HepG2 (cell line): ENCODE results near the gene KLHDC2. TPM values are rescaled to one million over a fixed set of nuclear protein-coding genes. Genes with fewer than 3 reads are reported as not detected.

Experiments
- FOXA1 ChIP-seq, 2 experiments: fragments of 450-650 bp in 1 of 2; sonication (generic) in 1 of 2; formaldehyde crosslinking in 1 of 2; IDR thresholded peaks; 2 replicates each; pipeline versions ENCODE4 v1.4.0 to v1.6.1; 2016 to 2020; ENCODE audit warnings: missing genetic modification reagents in 1 of 2
- HOXA7 ChIP-seq: sonication (generic); formaldehyde crosslinking; IDR thresholded peaks from 2 replicates; pipeline ENCODE4 v1.8.1; 2022; ENCODE audit warnings: mild to moderate bottlenecking, missing genetic modification reagents, moderate library complexity
- KDM3A ChIP-seq: IDR thresholded peaks from 2 replicates; pipeline ENCODE4 v1.6.1; 2018; ENCODE audit warnings: low read depth, missing compliant biosample characterization
- RFX1 ChIP-seq: fragments of 450-650 bp; IDR thresholded peaks from 2 replicates; pipeline ENCODE4 v1.6.1; 2017
- TEAD3 ChIP-seq: optimal IDR thresholded peaks from 2 replicates; pipeline ENCODE3; 2016; ENCODE audit warnings: borderline replicate concordance
- ZFP62 ChIP-seq: sonication (generic); formaldehyde crosslinking; IDR thresholded peaks from 2 replicates; pipeline ENCODE4 v1.4.0; 2020; ENCODE audit warnings: missing genetic modification reagents
- ZNF460 ChIP-seq: sonication (generic); formaldehyde crosslinking; IDR thresholded peaks from 2 replicates; pipeline ENCODE4 v1.5.1; 2020; ENCODE audit warnings: missing genetic modification reagents, mild to moderate bottlenecking, borderline replicate concordance
- ZNF781 ChIP-seq: sonication (generic); formaldehyde crosslinking; IDR thresholded peaks from 2 replicates; pipeline ENCODE4 v1.5.1; 2020; ENCODE audit warnings: borderline replicate concordance, mild to moderate bottlenecking, missing genetic modification reagents; ENCODE audit errors: not compliant biosample characterization
- polyA plus RNA-seq, 8 experiments: library from polyadenylated mRNA; depleted of rRNA in 3 of 8; stranded (reverse) in 7 of 8; unstranded in 1 of 8; fragments of >200 nt; fragmentation: Illumina TruSeq in 4 of 8; extraction: Trizol in 4 of 8; gene quantifications; 2 replicates each; pipeline versions ENCODE4 v1.2.1 to v1.2.3, GENCODE V29; 2011 to 2016; ENCODE audit warnings: low read depth in 4 of 8, missing spikeins in 1 of 8, mixed read lengths in 1 of 8; ENCODE audit not compliant: insufficient read depth in 1 of 8
- total RNA-seq, 5 experiments: library from RNA; depleted of rRNA; stranded (reverse); fragments of >200 nt; fragmentation: Illumina TruSeq; extraction: Trizol; gene quantifications; 2 replicates each; pipeline ENCODE4 v1.2.3, GENCODE V29; 2016; ENCODE audit warnings: low read depth in 1 of 5
- TF ChIP-seq, protein P1 (sequence below), 2 experiments: fragments of 450-650 bp in 1 of 2; sonication (generic) in 1 of 2; formaldehyde crosslinking in 1 of 2; IDR thresholded peaks; 2 replicates each; pipeline versions ENCODE4 v1.6.1 to v1.8.0; 2016 to 2022; ENCODE audit warnings: antibody characterized with exemption in 1 of 2, mild to moderate bottlenecking in 1 of 2, missing genetic modification reagents in 1 of 2
- TF ChIP-seq, protein P2 (sequence below): sonication (generic); formaldehyde crosslinking; IDR thresholded peaks from 2 replicates; pipeline ENCODE4 v1.4.0; 2020; ENCODE audit warnings: missing genetic modification reagents, low read depth, mild to moderate bottlenecking, borderline replicate concordance
- TF ChIP-seq, protein P3 (sequence below): sonication (generic); formaldehyde crosslinking; IDR thresholded peaks from 2 replicates; pipeline ENCODE4 v1.4.0; 2020; ENCODE audit warnings: missing genetic modification reagents, borderline replicate concordance
- TF ChIP-seq, protein P4 (sequence below): sonication (generic); formaldehyde crosslinking; IDR thresholded peaks from 2 replicates; pipeline ENCODE4 v1.5.0; 2020; ENCODE audit warnings: mild to moderate bottlenecking, missing genetic modification reagents, borderline replicate concordance

Gene KLHDC2
- total and polyA plus RNA-seq, 2 of the 13 experiments (the other 11 are each of a cell fraction or from before 2014, with no cell fraction given) = 95.5 to 170 TPM

DNA sequence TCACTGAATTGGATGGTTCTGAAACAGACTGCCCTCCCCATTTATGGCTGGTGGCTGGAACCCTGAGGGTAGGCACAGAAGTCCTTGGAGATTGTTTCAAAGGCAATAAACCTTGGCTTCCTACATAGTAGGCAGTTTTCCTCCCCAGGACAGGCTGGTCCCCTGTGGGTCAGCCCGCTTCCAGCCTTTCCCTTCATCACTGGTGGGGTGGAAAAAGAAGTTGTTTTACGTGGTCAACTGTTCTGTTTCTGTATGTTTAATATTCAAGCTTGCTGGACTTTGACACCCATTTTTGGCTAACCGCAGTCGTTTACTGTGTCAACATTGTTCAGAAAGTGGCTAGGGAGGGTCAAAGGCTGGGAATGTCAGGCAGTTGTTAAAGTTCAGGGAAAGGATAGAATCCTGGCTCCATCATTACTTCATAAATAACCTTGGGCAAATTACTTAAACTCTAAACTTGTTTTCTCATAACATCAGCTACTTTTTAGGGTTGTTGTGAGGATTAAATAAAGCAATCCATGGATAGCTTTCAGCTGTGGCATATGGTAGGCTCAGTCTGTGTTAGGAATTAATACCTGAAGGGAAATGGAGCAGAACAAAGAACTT lies 2.4 kb downstream of the KLHDC2 start (continued):
- TF ChIP-seq, protein P1, sequence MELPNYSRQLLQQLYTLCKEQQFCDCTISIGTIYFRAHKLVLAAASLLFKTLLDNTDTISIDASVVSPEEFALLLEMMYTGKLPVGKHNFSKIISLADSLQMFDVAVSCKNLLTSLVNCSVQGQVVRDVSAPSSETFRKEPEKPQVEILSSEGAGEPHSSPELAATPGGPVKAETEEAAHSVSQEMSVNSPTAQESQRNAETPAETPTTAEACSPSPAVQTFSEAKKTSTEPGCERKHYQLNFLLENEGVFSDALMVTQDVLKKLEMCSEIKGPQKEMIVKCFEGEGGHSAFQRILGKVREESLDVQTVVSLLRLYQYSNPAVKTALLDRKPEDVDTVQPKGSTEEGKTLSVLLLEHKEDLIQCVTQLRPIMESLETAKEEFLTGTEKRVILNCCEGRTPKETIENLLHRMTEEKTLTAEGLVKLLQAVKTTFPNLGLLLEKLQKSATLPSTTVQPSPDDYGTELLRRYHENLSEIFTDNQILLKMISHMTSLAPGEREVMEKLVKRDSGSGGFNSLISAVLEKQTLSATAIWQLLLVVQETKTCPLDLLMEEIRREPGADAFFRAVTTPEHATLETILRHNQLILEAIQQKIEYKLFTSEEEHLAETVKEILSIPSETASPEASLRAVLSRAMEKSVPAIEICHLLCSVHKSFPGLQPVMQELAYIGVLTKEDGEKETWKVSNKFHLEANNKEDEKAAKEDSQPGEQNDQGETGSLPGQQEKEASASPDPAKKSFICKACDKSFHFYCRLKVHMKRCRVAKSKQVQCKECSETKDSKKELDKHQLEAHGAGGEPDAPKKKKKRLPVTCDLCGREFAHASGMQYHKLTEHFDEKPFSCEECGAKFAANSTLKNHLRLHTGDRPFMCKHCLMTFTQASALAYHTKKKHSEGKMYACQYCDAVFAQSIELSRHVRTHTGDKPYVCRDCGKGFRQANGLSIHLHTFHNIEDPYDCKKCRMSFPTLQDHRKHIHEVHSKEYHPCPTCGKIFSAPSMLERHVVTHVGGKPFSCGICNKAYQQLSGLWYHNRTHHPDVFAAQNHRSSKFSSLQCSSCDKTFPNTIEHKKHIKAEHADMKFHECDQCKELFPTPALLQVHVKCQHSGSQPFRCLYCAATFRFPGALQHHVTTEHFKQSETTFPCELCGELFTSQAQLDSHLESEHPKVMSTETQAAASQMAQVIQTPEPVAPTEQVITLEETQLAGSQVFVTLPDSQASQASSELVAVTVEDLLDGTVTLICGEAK (IDR thresholded peaks at IDR 0.05) = no peak
- TF ChIP-seq, protein P1 (CRISPR knock-in tag; IDR thresholded peaks at IDR 0.05) = no peak
- no peak for TF ChIP-seq ZNF781
- TF ChIP-seq RFX1 = no peak
- no peak for TF ChIP-seq HOXA7 (CRISPR knock-in tag)
- peak; percentile 64 for TF ChIP-seq FOXA1 (IDR thresholded peaks at IDR 0.05)
- peak; percentile 97 for TF ChIP-seq FOXA1 (CRISPR knock-in tag; IDR thresholded peaks at IDR 0.05)
- TF ChIP-seq ZFP62 (CRISPR knock-in tag) = no peak
- TF ChIP-seq, protein P2, sequence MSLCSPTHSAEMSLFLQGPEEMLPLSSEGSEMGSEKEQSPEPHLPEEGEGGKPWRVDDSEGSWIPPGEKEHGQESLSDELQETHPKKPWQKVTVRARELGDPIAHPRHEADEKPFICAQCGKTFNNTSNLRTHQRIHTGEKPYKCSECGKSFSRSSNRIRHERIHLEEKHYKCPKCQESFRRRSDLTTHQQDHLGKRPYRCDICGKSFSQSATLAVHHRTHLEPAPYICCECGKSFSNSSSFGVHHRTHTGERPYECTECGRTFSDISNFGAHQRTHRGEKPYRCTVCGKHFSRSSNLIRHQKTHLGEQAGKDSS = no peak
- TF ChIP-seq, protein P3, sequence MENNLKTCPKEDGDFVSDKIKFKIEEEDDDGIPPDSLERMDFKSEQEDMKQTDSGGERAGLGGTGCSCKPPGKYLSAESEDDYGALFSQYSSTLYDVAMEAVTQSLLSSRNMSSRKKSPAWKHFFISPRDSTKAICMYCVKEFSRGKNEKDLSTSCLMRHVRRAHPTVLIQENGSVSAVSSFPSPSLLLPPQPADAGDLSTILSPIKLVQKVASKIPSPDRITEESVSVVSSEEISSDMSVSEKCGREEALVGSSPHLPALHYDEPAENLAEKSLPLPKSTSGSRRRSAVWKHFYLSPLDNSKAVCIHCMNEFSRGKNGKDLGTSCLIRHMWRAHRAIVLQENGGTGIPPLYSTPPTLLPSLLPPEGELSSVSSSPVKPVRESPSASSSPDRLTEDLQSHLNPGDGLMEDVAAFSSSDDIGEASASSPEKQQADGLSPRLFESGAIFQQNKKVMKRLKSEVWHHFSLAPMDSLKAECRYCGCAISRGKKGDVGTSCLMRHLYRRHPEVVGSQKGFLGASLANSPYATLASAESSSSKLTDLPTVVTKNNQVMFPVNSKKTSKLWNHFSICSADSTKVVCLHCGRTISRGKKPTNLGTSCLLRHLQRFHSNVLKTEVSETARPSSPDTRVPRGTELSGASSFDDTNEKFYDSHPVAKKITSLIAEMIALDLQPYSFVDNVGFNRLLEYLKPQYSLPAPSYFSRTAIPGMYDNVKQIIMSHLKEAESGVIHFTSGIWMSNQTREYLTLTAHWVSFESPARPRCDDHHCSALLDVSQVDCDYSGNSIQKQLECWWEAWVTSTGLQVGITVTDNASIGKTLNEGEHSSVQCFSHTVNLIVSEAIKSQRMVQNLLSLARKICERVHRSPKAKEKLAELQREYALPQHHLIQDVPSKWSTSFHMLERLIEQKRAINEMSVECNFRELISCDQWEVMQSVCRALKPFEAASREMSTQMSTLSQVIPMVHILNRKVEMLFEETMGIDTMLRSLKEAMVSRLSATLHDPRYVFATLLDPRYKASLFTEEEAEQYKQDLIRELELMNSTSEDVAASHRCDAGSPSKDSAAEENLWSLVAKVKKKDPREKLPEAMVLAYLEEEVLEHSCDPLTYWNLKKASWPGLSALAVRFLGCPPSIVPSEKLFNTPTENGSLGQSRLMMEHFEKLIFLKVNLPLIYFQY (CRISPR knock-in tag) = no peak
- TF ChIP-seq ZNF460 (CRISPR knock-in tag) = peak; percentile 20; the same call in 1 of the 2 replicates
- peak; percentile 57; the same call in 1 of the 2 replicates for TF ChIP-seq KDM3A (CRISPR knock-in tag)
- TF ChIP-seq, protein P4, sequence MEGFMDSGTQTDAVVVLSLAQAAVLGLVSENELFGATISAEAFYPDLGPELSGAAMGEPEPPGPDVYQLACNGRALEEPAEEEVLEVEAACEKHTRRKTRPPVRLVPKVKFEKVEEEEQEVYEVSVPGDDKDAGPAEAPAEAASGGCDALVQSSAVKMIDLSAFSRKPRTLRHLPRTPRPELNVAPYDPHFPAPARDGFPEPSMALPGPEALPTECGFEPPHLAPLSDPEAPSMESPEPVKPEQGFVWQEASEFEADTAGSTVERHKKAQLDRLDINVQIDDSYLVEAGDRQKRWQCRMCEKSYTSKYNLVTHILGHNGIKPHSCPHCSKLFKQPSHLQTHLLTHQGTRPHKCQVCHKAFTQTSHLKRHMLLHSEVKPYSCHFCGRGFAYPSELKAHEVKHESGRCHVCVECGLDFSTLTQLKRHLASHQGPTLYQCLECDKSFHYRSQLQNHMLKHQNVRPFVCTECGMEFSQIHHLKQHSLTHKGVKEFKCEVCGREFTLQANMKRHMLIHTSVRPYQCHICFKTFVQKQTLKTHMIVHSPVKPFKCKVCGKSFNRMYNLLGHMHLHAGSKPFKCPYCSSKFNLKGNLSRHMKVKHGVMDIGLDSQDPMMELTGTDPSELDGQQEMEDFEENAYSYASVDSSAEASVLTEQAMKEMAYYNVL (CRISPR knock-in tag) = no peak; the same call in 1 of the 2 replicates
- peak; percentile 93 for TF ChIP-seq TEAD3 (CRISPR knock-in tag)
